KOPT-K1 (cell line): Measurements from ENCODE around the gene ADGRD1.
"Not testable (repeated sequence)": the region's sequence is repeated elsewhere in the genome, so short reads cannot be mapped to it uniquely, and the experiment has no call there.

Experiments used
- H3K27ac ChIP-seq: fragments of 200-600 bp; sonication (generic); 2 replicates; pipeline ENCODE4 v1.5.1; 2016; ENCODE audit warnings: antibody characterized with exemption, mild to moderate bottlenecking, low read depth, low read length; ENCODE audit not compliant: poor library complexity, severe bottlenecking
- H3K36me3 ChIP-seq: fragments of 200-600 bp; sonication (generic); 2 replicates; pipeline ENCODE4 v1.5.1; 2017; ENCODE audit warnings: antibody characterized with exemption, mild to moderate bottlenecking, low read length, moderate library complexity; ENCODE audit not compliant: insufficient read depth
- H3K9me3 ChIP-seq: fragments of 200-600 bp; sonication (generic); 2 replicates; pipeline ENCODE4 v1.5.1; 2017; ENCODE audit warnings: antibody characterized with exemption, low read length, mild to moderate bottlenecking; ENCODE audit not compliant: insufficient read depth, poor library complexity, severe bottlenecking

The ADGRD1 gene

DNA sequence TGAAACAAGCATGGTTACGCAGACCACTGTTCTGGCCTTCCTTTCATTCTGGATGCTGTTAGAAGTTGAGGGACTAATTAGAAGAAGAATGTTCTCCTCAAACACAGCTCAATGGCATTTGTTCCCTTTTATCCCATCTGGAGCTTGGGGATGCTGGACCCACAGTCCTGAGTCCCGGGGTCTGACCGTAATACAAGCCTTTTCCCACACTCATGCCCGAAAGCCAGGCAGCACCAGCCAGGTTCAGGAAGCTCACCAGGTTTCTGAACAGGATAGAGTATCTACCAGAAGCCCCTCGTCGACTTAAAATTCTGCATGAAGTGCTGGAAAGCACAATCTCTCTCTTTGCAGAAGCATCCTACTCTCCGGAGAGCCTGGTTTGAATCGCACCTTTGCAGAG lies 165.6 kb downstream of the ADGRD1 start:
- H3K9me3 ChIP-seq, H3K36me3 ChIP-seq, H3K27ac ChIP-seq: not testable (repeated sequence)

DNA sequence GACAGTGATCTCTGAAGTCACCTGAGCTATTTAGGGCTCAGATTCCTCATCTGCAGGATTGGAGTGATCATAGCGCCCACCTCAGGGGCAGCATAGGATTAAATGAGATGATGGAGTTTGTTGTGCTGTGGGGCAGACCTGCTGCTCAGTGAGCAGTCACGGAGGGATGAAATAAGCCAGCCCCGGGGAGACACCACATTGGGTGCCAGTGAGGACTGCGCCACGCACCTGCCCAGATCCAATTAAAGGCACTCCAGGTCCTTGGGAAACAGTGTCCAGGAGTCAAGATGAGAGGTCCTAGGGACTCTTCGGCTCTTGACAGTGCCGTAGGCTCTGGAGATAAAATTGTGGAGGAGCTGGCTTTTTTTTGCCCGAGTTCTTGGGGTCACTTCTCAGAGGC lies 166.2 kb downstream of the ADGRD1 start:
- Histone ChIP-seq H3K27ac (no peak overlapping the region), H3K36me3 (no peaks in the 10 kb centered on the region), H3K9me3 (no peaks in the 10 kb centered on the region)

DNA sequence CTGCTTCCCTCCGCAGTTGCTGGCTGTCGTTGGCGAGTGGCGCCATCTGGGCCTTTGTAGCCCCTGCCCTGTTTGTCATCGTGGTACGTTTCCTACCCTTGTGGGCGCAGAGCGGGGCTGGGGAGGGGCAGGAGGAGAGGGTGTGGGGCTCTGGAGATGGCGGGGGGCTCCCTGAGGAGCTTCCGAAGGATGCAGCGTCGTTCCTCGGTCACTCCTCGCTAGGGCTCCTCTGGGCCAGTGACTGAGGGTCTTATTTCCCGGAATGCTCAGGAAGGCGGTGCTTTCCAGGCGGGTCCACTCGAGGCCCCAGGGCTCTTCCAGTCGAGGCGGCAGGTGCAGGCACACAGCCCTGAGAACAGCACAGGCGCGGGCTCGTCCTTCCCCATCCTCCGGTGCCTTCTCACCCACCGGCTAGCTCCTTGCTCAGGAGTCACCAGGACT lies 167.1 kb downstream of the ADGRD1 start:
- H3K27ac ChIP-seq, result no peak overlapping the region
- no peaks in the 10 kb centered on the region for H3K9me3 ChIP-seq
- no peaks in the 10 kb centered on the region for H3K36me3 ChIP-seq

DNA sequence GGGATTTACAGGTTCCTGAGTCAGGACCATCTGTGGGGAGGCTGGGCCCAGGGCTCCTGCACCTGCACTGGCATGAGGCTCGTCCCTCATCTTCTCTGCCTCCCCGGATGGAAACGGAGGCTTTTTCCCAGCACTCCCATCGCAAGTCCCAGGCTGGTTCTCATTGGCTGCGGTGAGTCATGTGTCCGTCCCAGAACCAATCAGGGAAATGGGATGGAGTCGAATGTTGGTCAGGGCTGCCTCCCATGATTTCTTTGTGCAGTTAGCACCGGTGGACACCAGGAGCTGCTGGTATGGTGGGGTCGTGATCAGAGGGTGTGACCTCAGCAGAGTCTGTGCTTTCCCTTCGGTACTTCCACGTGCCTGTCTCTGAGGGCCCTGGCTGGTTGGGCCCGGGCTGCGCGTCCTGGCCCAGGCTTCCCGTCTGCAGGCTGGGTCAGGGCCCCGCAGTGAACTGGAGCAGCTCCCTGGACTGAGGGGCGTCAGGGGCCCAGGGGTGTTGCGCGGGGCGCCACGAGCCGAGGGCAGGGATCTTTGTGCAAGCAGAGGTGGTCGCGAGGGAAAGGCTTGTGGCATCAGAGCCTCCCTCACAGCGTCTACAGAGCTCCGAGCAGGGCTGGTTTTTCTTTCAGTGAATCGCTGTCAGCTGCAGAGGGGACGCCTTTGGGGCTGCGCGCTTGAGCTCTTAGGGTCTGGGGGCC lies 168.1 kb downstream of the ADGRD1 start:
- no peaks in the 10 kb centered on the region for H3K36me3 ChIP-seq
- H3K27ac ChIP-seq, result no peak overlapping the region
- no peaks in the 10 kb centered on the region for H3K9me3 ChIP-seq

DNA sequence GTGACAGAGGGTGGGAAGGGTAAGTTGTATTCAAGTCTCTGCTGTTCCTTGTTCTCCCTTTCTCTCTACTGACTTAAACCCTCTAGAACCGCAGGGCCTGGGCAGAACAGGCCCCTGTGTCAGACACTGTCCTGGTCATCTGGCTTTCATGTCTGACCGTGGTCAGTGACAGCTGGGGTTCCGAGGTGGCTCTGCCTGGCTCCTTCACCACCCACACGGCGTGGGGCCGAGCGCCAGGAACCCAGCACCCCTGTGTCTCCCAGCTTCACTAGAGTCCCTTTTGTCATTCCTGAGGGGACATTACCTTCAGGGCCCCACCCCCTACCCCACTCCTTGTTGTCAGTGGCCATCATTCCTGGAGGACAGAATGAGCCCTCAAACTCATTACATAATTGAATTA lies 168.9 kb downstream of the ADGRD1 start:
- no peaks in the 10 kb centered on the region for H3K36me3 ChIP-seq
- H3K9me3 ChIP-seq, result no peaks in the 10 kb centered on the region
- H3K27ac ChIP-seq, result no peak overlapping the region

DNA sequence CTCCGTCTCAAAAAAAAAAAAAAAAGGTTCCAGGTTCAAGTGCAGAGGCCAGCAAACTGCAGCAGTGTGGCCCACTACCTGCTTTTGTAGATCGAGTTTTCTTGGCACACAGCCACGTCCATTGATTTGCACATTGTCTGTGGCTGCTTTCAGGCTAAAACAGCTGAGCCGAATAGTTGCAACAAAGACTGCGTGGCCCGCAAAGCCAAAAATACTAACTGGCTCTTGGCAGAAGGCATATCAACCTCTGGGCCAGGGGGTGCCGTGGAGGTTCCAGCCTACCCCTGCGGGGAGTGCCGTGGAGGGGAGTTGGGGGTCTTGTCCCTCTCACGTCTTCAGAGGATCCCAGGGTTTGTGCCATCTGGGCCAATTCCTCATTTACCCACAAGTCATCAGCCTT lies 170.1 kb downstream of the ADGRD1 start:
- Histone ChIP-seq H3K36me3 (no peaks in the 10 kb centered on the region), H3K27ac (no peak overlapping the region), H3K9me3 (no peaks in the 10 kb centered on the region)

DNA sequence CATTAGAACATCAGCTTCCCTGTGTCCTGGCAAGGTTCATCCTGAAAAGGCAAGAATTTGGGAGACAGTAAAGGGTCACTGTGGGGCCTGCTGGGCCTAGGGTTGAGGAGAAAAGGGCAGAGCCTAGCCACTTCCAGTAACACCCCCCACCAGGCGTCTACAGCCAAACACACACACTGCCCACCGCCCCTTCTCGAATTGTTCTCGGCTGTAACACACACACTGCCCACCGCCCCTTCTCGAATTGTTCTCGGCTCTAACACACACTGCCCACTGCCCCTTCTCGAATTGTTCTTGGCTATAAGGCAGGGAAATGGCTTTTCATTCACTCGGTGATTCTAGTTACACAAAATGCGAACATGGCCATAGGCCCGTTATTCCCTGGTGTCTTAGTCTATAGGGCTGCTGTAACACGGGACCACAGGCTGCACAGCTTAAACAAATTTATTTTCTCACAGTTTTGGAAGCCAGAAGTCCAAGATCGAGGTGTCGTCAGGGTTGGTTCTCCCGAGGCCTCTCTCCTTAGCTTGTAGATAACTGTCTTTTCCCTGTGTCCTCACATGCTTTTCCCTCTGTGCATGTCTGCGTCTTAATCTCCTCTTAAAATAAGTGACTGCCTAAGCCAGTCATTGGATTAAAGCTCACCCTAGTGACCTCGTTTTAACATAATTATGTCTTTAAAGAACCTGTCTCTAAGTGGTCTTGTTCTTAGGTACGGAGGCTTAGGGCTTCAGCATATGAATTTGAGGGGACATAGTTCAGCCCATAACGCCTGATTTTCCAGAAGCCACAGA lies 171.0 kb downstream of the ADGRD1 start:
- H3K9me3 ChIP-seq, result no peaks in the 10 kb centered on the region
- H3K27ac ChIP-seq, result no peak overlapping the region
- H3K36me3 ChIP-seq, result no peaks in the 10 kb centered on the region

DNA sequence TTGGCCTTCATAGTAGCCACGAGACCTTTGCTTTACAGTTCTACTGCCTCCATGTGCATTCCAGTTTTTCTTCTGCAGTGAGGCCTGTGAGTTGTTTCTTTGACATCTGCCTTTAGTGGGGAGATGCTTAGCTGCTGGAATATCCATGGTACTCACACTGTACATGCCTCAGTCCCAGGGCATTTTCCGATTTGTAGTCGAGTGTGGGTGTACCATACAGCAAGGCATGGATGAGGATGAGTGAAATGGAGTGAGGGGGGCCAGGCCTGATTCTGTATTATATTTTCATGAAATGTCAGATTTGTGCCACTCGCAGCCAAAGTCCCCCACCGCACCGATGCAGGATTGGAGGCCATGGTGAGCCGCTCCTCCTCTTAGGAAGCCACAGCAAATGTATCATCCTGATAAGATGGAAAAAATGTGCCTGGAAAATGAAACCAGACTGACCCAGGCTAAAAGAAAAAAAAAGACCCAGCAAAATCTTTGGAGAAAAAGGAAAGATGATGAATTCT lies 173.0 kb downstream of the ADGRD1 start:
- H3K36me3 ChIP-seq, result no peaks in the 10 kb centered on the region
- no peak overlapping the region for H3K27ac ChIP-seq

DNA sequence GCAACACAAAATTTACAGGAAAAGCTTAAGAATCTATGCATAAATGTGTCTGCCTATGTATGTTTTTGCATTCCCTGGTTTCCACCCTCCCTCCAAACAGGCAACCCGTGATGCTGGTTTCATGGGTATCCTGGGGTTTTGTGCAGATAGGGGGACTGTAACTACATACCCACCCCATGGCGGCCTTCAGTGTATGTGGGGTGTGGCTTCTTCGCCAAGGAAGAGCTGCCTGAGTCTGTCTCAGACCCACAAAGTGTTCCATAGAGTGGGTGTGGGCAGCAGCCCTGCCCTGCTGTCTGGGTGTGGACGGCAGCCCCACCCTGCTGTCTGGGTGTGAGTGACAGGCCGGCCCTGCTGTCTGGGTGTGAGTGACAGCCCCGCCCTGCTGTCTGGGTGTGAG lies 174.8 kb downstream of the ADGRD1 start:
- Histone ChIP-seq H3K36me3 (no peaks in the 10 kb centered on the region), H3K9me3 (no peaks in the 10 kb centered on the region), H3K27ac (no peak overlapping the region)

More for the DNA sequence above, 173.0 kb downstream of the ADGRD1 start:
- H3K9me3 ChIP-seq, result no peaks in the 10 kb centered on the region

DNA sequence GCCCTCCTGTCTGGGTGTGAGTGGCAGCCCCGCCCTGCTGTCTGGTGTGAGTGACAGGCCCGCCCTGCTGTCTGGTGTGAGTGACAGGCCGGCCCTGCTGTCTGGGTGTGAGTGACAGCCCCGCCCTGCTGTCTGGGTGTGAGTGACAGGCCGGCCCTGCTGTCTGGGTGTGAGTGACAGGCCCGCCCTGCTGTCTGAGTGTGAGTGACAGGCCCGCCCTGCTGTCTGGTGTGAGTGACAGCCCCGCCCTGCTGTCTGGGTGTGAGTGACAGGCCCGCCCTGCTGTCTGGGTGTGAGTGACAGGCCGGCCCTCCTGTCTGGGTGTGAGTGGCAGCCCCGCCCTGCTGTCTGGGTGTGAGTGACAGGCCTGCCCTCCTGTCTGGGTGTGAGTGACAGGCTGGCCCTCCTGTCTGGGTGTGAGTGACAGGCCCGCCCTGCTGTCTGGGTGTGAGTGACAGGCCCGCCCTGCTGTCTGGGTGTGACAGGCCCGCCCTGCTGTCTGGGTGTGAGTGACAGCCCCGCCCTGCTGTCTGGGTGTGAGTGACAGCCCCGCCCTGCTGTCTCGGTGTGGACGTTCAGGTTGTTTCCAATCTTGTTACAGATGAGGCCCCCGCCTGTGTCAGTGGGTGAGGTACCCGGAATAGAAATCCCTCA lies 175.4 kb downstream of the ADGRD1 start:
- H3K27ac ChIP-seq, H3K9me3 ChIP-seq, H3K36me3 ChIP-seq: not testable (repeated sequence)

DNA sequence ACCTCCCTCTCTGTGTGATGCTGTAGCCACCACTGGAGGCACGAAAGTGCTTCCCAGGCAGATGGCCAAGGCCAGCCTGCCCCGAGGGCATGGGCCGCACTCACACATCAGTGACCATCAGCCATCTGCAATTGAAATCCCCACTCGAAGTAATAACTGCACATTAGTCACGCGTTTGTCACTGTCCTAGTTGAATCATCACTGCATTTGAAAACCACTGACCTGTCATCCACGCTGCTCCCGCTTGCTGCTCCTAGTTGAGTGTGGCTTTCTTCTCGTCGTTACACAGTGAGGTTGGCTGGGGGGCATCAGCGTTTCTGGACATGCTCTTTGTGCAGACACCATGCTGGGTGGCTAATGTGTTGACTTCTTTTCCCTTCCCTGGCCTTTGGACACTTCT lies 176.1 kb downstream of the ADGRD1 start:
- Histone ChIP-seq H3K9me3 (no peaks in the 10 kb centered on the region), H3K36me3 (no peaks in the 10 kb centered on the region), H3K27ac (no peak overlapping the region)

DNA sequence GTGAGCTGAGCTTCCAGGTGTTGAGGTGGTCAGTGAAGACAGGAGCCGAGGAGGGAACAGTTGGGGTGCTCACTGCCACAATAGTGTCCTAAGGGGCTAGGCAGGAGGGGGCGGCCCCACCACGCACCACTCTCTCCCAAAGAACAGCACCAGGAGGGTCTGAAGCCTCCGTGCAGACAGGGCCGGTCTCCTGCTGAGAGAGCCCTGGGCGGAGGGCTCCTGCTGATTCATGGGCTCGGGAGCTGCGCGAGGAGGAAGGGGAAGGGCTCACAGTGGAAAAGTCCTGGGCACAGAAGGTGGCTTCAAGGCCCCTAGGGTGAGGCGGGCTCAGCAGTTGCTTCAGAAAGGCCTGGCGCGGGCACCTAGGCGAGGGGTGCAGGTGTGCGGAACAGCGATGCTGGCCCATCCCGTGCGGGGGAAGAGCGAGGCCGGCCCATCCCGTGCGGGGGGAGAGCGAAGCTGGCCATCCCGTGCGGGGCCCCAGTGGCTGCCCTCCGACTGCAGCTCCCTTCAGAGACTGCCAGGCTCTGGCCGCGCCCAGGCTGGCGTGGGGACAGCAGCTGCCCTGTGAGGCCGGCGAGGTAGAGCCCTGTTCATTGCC lies 176.7 kb downstream of the ADGRD1 start:
- no peaks in the 10 kb centered on the region for H3K9me3 ChIP-seq
- H3K36me3 ChIP-seq, result no peaks in the 10 kb centered on the region
- no peak overlapping the region for H3K27ac ChIP-seq

DNA sequence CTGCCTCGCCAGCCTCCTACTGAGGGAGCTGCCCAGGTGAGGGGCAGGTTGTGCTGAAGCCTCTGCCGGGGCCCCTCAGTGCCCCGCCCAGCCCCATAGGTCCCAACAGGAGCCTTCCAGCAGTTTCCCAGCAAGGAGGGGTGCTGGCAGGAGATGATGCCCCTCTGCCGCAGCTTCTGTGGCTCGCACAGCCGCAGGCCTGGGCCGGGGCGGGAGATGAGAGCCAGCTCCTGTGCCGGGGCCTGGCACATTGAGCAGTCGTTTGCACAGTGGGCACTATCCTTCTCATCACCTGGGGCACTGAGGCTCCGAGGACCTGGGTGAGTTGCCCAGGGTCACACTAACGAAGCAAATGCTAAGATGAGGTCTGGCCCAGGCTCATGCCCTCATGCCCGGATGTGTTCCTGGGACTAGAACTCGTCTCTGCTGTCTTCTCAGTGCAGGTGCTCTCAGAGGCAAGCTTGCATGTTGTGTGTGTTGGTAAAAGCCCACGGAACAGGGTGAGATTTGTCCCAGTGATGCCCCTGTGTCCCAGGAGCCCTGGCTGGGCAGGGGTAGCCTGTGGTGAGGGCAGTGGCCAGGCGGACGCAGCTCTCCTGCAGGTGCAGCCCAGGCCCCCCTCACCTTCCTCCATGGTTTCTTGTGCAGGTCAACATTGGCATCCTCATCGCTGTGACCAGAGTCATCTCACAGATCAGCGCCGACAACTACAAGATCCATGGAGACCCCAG lies 177.5 kb downstream of the ADGRD1 start:
- Histone ChIP-seq H3K36me3 (no peaks in the 10 kb centered on the region), H3K27ac (no peak overlapping the region), H3K9me3 (no peaks in the 10 kb centered on the region)

DNA sequence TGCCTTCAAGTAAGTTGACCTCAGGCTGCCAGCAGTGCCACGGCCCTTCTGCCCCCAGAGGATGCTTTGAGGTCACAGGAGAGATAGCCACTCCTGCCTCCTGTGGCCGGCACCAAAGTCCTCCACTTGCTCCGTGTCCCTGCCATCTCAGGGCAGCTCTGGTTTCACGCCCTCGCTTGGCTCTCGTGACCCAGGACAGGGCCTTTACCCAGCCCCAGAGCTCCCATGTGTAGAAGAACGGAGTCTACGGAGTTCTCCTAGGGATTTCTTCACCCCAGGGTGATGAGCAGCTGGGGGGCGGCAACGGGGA lies 178.1 kb downstream of the ADGRD1 start:
- Histone ChIP-seq H3K9me3 (no peaks in the 10 kb centered on the region), H3K36me3 (no peaks in the 10 kb centered on the region), H3K27ac (no peak overlapping the region)
